GM23338 (cell line): Measurements from ENCODE around the gene NAA16. TPM values are rescaled to one million over a fixed set of nuclear protein-coding genes. Genes with fewer than 3 reads are reported as not detected.

Source experiments
- ATAC-seq: fragments of 200-7000 bp; cut with Tn5 transposase; 3 replicates; pipeline ENCODE4 v1.9.1; 2020
- DNase-seq: peaks from one replicate; pipeline ENCODE4 v3.0.0-alpha.2; 2015; ENCODE audit warnings: low spot score
- H2AFZ ChIP-seq: fragments of 200-600 bp; sonication (generic); 2 replicates; pipeline ENCODE4 v1.8.0; 2016; ENCODE audit warnings: antibody characterized with exemption, mild to moderate bottlenecking, moderate library complexity
- H3F3A ChIP-seq: fragments of 200-600 bp; sonication (generic); replicated peaks from 2 replicates; pipeline ENCODE4 v1.8.0; 2017; ENCODE audit warnings: antibody characterized with exemption, mixed run types, low read depth
- H3K27ac ChIP-seq: fragments of 200-600 bp; sonication (generic); 2 replicates; pipeline ENCODE4 v1.6.1; 2016; ENCODE audit warnings: low read depth
- H3K27me3 ChIP-seq: fragments of 200-600 bp; sonication (generic); 2 replicates; pipeline ENCODE4 v1.8.0; 2016; ENCODE audit warnings: mild to moderate bottlenecking, mixed run types, moderate library complexity; ENCODE audit not compliant: insufficient read depth
- H3K36me3 ChIP-seq: fragments of 200-600 bp; sonication (generic); 2 replicates; pipeline ENCODE4 v1.8.0; 2016; ENCODE audit warnings: mild to moderate bottlenecking; ENCODE audit not compliant: insufficient read depth
- H3K4me1 ChIP-seq: fragments of 200-600 bp; sonication (generic); 2 replicates; pipeline ENCODE4 v1.8.0; 2016; ENCODE audit warnings: mild to moderate bottlenecking, moderate library complexity; ENCODE audit not compliant: insufficient read depth
- H3K4me2 ChIP-seq: fragments of 200-600 bp; sonication (generic); 2 replicates; pipeline ENCODE4 v1.7.1; 2017; ENCODE audit warnings: mixed run types
- H3K4me3 ChIP-seq: fragments of 200-600 bp; sonication (generic); 2 replicates; pipeline ENCODE4 v1.6.1; 2016; ENCODE audit warnings: mixed run types
- H3K79me2 ChIP-seq: fragments of 200-600 bp; sonication (generic); replicated peaks from 2 replicates; pipeline ENCODE4 v1.8.0; 2017; ENCODE audit warnings: mild to moderate bottlenecking; ENCODE audit not compliant: insufficient read depth
- H3K9me2 ChIP-seq: fragments of 200-600 bp; sonication (generic); 2 replicates; pipeline ENCODE4 v1.8.0; 2017; ENCODE audit not compliant: insufficient read depth
- H4K20me1 ChIP-seq: fragments of 200-600 bp; sonication (generic); replicated peaks from 2 replicates; pipeline ENCODE4 v1.8.0; 2017; ENCODE audit warnings: mild to moderate bottlenecking; ENCODE audit not compliant: insufficient read depth
- H3K27ac Mint-ChIP-seq: 2 replicates; pipeline ENCODE4 v1.8.0; 2020; ENCODE audit warnings: inconsistent platforms, mild to moderate bottlenecking, moderate library complexity, mixed read lengths
- H3K27me3 Mint-ChIP-seq: 3 replicates; pipeline ENCODE4 v1.8.0; 2022; ENCODE audit warnings: low read depth, mild to moderate bottlenecking, moderate library complexity, mixed read lengths, inconsistent platforms; ENCODE audit not compliant: insufficient read depth, poor library complexity
- H3K36me3 Mint-ChIP-seq: 3 replicates; pipeline ENCODE4 v1.8.0; 2021; ENCODE audit warnings: low read depth, mild to moderate bottlenecking, inconsistent platforms, moderate library complexity, mixed read lengths
- H3K4me1 Mint-ChIP-seq: 3 replicates; pipeline ENCODE4 v1.8.0; 2020; ENCODE audit warnings: mild to moderate bottlenecking, inconsistent platforms, mixed read lengths
- H3K4me3 Mint-ChIP-seq: 3 replicates; pipeline ENCODE4 v1.8.0; 2021; ENCODE audit warnings: moderate library complexity, mild to moderate bottlenecking, inconsistent platforms, mixed read lengths
- H3K9me3 Mint-ChIP-seq: 3 replicates; pipeline ENCODE4 v1.8.0; 2020; ENCODE audit warnings: moderate library complexity, mild to moderate bottlenecking, inconsistent platforms, mixed read lengths
- CREB1 ChIP-seq: fragments of 250-450 bp; sonication (Bioruptor Pico); IDR thresholded peaks from 2 replicates; pipeline ENCODE4 v1.5.0; 2020; ENCODE audit warnings: low read depth, mild to moderate bottlenecking, moderate library complexity
- ETS1 ChIP-seq: IDR thresholded peaks from 2 replicates; pipeline ENCODE4 v1.6.1; 2016; ENCODE audit warnings: antibody characterized with exemption
- EZH2 ChIP-seq: fragments of 200-600 bp; sonication (generic); IDR thresholded peaks from one replicate; pipeline ENCODE4 v1.8.0; 2017; ENCODE audit warnings: antibody characterized with exemption, mild to moderate bottlenecking, low read depth; ENCODE audit not compliant: unreplicated experiment
- EZH2phosphoT487 ChIP-seq: fragments of 200-600 bp; sonication (generic); IDR thresholded peaks from one replicate; pipeline ENCODE4 v1.8.1; 2018; ENCODE audit warnings: antibody characterized with exemption; ENCODE audit not compliant: unreplicated experiment
- JUNB ChIP-seq: IDR thresholded peaks from one replicate; pipeline ENCODE4 v1.6.1; 2016; ENCODE audit warnings: antibody characterized with exemption; ENCODE audit not compliant: unreplicated experiment
- NANOG ChIP-seq: IDR thresholded peaks from 2 replicates; pipeline ENCODE4 v1.6.1; 2016; ENCODE audit warnings: antibody characterized with exemption, borderline replicate concordance
- POLR2AphosphoS5 ChIP-seq: IDR thresholded peaks from 2 replicates; pipeline ENCODE4 v1.6.1; 2016; ENCODE audit warnings: antibody characterized with exemption, low read depth
- STAT1 ChIP-seq: IDR thresholded peaks from one replicate; pipeline ENCODE4 v1.6.1; 2016; ENCODE audit warnings: antibody characterized with exemption; ENCODE audit not compliant: unreplicated experiment
- ZNF114 ChIP-seq: fragments of 250-450 bp; sonication (Bioruptor Pico); IDR thresholded peaks from 2 replicates; pipeline ENCODE4 v1.5.0; 2020; ENCODE audit warnings: mild to moderate bottlenecking, moderate library complexity
- ZNF331 ChIP-seq: fragments of 250-450 bp; sonication (Bioruptor Pico); IDR thresholded peaks from 2 replicates; pipeline ENCODE4 v1.5.0; 2020; ENCODE audit warnings: low read depth, mild to moderate bottlenecking, moderate library complexity
- ZNF462 ChIP-seq: fragments of 250-450 bp; sonication (Bioruptor Pico); IDR thresholded peaks from 2 replicates; pipeline ENCODE4 v1.5.0; 2020; ENCODE audit warnings: mild to moderate bottlenecking, moderate library complexity
- polyA plus RNA-seq: library from polyadenylated mRNA; unstranded; fragments of >200 nt; fragmentation: Nextera tagmentation; extraction: Ambion mirVana; gene quantifications from 2 replicates; pipeline ENCODE4 v1.2.1, GENCODE V29; 2016
- total RNA-seq: library from RNA; depleted of rRNA; stranded (reverse); fragments of >200 nt; shearing (Covaris generic); gene quantifications from 2 replicates; pipeline ENCODE4 v1.2.3, GENCODE V29; 2014
- TF ChIP-seq, protein P1 (sequence below), 2 experiments: fragments of 200-600 bp in 1 of 2; sonication (generic) in 1 of 2; conservative IDR thresholded peaks; 2 replicates each; pipeline versions ENCODE4 v1.5.1 to v1.6.1; 2016 to 2017; ENCODE audit warnings: antibody characterized with exemption in 2 of 2, low read depth in 2 of 2, mild to moderate bottlenecking in 2 of 2, moderate library complexity in 1 of 2
- TF ChIP-seq, protein P2 (sequence below): IDR thresholded peaks from one replicate; pipeline ENCODE4 v1.6.1; 2018; ENCODE audit warnings: antibody characterized with exemption; ENCODE audit not compliant: unreplicated experiment

The NAA16 gene
- total and polyA plus RNA-seq, 2 experiments from 2014 or later: 42.3 to 51.7 TPM

- peaks cover 10% of the 10 kb centered on the region; the same call in 1 of the 2 replicates for H3K4me1 ChIP-seq
- H3K27ac ChIP-seq: no peak overlapping the region
- peaks cover 13% of the 10 kb centered on the region for H4K20me1 ChIP-seq
- ATAC-seq (no peak; the same call in 2 of the 3 replicates), DNase-seq (no peak)
- TF ChIP-seq CREB1 (no peak), EZH2phosphoT487 (no peak), POLR2AphosphoS5 (no peak), ZNF462 (CRISPR knock-in tag) (no peak), EZH2 (no peak), NANOG (no peak), ZNF331 (CRISPR knock-in tag) (no peak), ETS1 (no peak), JUNB (no peak), ZNF114 (CRISPR knock-in tag) (no peak), STAT1 (no peak)
- TF ChIP-seq, protein P1, sequence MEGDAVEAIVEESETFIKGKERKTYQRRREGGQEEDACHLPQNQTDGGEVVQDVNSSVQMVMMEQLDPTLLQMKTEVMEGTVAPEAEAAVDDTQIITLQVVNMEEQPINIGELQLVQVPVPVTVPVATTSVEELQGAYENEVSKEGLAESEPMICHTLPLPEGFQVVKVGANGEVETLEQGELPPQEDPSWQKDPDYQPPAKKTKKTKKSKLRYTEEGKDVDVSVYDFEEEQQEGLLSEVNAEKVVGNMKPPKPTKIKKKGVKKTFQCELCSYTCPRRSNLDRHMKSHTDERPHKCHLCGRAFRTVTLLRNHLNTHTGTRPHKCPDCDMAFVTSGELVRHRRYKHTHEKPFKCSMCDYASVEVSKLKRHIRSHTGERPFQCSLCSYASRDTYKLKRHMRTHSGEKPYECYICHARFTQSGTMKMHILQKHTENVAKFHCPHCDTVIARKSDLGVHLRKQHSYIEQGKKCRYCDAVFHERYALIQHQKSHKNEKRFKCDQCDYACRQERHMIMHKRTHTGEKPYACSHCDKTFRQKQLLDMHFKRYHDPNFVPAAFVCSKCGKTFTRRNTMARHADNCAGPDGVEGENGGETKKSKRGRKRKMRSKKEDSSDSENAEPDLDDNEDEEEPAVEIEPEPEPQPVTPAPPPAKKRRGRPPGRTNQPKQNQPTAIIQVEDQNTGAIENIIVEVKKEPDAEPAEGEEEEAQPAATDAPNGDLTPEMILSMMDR (conservative IDR thresholded peaks at IDR 0.05; ENCODE audit: low read depth in 2 of 2): no peak
- TF ChIP-seq, protein P2, sequence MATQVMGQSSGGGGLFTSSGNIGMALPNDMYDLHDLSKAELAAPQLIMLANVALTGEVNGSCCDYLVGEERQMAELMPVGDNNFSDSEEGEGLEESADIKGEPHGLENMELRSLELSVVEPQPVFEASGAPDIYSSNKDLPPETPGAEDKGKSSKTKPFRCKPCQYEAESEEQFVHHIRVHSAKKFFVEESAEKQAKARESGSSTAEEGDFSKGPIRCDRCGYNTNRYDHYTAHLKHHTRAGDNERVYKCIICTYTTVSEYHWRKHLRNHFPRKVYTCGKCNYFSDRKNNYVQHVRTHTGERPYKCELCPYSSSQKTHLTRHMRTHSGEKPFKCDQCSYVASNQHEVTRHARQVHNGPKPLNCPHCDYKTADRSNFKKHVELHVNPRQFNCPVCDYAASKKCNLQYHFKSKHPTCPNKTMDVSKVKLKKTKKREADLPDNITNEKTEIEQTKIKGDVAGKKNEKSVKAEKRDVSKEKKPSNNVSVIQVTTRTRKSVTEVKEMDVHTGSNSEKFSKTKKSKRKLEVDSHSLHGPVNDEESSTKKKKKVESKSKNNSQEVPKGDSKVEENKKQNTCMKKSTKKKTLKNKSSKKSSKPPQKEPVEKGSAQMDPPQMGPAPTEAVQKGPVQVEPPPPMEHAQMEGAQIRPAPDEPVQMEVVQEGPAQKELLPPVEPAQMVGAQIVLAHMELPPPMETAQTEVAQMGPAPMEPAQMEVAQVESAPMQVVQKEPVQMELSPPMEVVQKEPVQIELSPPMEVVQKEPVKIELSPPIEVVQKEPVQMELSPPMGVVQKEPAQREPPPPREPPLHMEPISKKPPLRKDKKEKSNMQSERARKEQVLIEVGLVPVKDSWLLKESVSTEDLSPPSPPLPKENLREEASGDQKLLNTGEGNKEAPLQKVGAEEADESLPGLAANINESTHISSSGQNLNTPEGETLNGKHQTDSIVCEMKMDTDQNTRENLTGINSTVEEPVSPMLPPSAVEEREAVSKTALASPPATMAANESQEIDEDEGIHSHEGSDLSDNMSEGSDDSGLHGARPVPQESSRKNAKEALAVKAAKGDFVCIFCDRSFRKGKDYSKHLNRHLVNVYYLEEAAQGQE: no peak
- no peaks in the 10 kb centered on the region for H3K27me3 ChIP-seq
- H3K79me2 ChIP-seq: peaks cover 75% of the 10 kb centered on the region
- no peak overlapping the region for H3K4me3 ChIP-seq
- Mint-ChIP-seq H3K4me1 (peaks cover 13% of the 10 kb centered on the region; the same call in 2 of the 3 replicates), H3K27ac (peak overlapping the region; percentile 26; the same call in 1 of the 2 replicates), H3K27me3 (peaks cover 2% of the 10 kb centered on the region), H3K9me3 (no peaks in the 10 kb centered on the region), H3K4me3 (no peak overlapping the region), H3K36me3 (peaks cover 75% of the 10 kb centered on the region)
- H2AFZ ChIP-seq: no peak overlapping the region
- H3F3A ChIP-seq: no peaks in the 10 kb centered on the region
- H3K9me2 ChIP-seq: no peaks in the 10 kb centered on the region
- H3K4me2 ChIP-seq: no peak overlapping the region
- peaks cover 4% of the 10 kb centered on the region for H3K36me3 ChIP-seq
Observed at GRCh38 chr13:41345165-41345913, 34.3 kb downstream of the NAA16 start.
